ENCODE results near the gene NFIA. TPM values are rescaled to one million over a fixed set of nuclear protein-coding genes. Genes with fewer than 3 reads are reported as not detected.

NFIA gene
- total and polyA plus RNA-seq, 7 donors: 4.0 to 42.7 (median 30.6) TPM

DNA sequence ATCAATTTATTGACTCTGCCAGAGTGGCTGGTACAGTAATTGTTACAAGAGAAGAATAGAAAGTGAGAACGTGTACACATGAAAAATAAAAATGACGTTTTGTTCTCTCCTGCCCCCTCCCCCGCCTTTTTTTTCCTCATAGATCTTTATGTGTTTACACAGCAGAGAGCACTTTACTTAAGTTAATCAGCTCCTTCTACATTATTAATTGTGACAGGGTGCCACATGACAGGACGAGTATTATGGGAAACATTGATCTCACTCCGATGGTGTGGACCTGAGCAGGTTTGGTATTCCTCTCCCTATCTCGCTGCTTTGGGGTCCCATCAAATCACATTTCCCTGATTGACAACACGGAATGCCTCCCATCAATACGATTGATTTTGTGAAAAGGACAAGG, 356.9 kb downstream of the NFIA start:
- 84 to 90% (median 84%) methylated on average over 8 of the region's 8 CpGs for WGBS, 3 donors
- Histone ChIP-seq H3K27me3 (ENCODE audit: insufficient read depth in 3 of 3, low read length in 2 of 3) (no peaks in the 10 kb centered on the region), H3K27ac (no peak overlapping the region), H3K36me3 (ENCODE audit: insufficient read depth in 1 of 2, low read depth in 1 of 2) (no peaks in the 10 kb centered on the region), H3K4me1 (peaks cover 4% of the 10 kb centered on the region), H3K9me3 (no peaks in the 10 kb centered on the region), H3K4me3 (no peak overlapping the region)
- TF ChIP-seq, protein P1, sequence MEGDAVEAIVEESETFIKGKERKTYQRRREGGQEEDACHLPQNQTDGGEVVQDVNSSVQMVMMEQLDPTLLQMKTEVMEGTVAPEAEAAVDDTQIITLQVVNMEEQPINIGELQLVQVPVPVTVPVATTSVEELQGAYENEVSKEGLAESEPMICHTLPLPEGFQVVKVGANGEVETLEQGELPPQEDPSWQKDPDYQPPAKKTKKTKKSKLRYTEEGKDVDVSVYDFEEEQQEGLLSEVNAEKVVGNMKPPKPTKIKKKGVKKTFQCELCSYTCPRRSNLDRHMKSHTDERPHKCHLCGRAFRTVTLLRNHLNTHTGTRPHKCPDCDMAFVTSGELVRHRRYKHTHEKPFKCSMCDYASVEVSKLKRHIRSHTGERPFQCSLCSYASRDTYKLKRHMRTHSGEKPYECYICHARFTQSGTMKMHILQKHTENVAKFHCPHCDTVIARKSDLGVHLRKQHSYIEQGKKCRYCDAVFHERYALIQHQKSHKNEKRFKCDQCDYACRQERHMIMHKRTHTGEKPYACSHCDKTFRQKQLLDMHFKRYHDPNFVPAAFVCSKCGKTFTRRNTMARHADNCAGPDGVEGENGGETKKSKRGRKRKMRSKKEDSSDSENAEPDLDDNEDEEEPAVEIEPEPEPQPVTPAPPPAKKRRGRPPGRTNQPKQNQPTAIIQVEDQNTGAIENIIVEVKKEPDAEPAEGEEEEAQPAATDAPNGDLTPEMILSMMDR (IDR thresholded peaks at IDR 0.05): no peak
- ATAC-seq (no peak), DNase-seq (no peak)
- intact Hi-C loops (cut with DNase I): loop anchor here in 1 of 2 donors (5.0 kb wide), 1 partner anchor 37 kb away; no protein-coding TSS in a partner anchor

DNA sequence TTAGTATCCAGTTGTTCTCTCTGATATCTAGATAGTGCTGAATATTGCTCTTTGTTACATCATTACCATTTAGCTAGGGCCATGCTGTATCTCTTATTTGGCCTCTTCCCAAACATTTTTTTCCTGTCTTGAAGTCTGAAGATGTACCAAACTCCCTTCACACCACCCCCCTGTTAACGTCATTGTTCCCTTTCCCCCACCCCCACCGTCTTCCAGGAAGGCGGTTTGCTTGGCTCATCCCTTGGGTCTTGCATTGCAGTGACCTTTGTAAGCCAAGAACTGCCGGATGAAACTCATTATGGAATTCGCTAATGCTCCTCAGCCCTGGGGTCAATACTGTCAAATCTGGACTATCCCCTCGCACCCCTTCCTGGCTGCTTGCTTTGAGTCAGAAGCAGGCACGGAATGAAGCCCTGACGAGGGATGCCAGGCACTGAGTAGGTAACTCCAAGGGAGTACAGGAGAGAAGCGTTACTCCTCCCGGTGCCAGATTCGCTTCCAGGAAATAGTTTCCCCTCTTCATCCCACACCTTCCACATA, 359.4 kb downstream of the NFIA start:
- intact Hi-C loops (cut with DNase I): loop anchor here in 1 of 2 donors (10.0 kb wide), 1 partner anchor 207 kb away; no protein-coding TSS in a partner anchor

DNA sequence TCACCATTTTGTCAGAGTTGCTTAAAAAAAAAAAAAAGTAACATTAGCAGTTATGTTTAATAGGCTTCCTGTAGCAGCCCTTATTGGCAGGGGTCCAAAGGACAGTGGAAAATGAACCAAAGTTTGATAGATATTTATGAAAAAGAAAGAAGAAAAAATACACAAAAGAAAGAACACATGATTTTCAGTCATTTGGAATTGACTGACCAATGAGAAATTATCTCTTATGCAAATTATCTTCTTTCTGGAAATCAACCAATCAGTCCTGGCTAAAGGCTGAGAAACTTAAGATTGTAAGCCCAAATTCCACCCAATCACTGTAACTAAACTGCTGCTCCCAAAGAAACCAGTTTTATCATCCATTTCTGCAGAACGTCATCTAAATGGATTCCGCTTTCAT, 360.2 kb downstream of the NFIA start:
- WGBS, 3 donors: 91 to 93% (median 92%) methylated on average over 2 of the region's 2 CpGs
- no peak for ATAC-seq
- intact Hi-C loops (cut with DNase I): loop anchor here in 1 of 2 donors (10.0 kb wide), 1 partner anchor 208 kb away; no protein-coding TSS in a partner anchor
- no peaks in the 10 kb centered on the region for H3K27me3 ChIP-seq (ENCODE audit: insufficient read depth in 3 of 3, low read length in 2 of 3)
- H3K9me3 ChIP-seq: no peaks in the 10 kb centered on the region
- H3K27ac ChIP-seq: no peak overlapping the region
- H3K4me3 ChIP-seq: no peak overlapping the region
- DNase-seq: no peak
- no peaks in the 10 kb centered on the region for H3K36me3 ChIP-seq (ENCODE audit: insufficient read depth in 1 of 2, low read depth in 1 of 2)
- peaks cover 21% of the 10 kb centered on the region for H3K4me1 ChIP-seq
- TF ChIP-seq, protein P1 (IDR thresholded peaks at IDR 0.05): no peak

More for the DNA sequence above, 359.4 kb downstream of the NFIA start:
- peak; percentile 42 to 78 (median 66) for ATAC-seq
- Histone ChIP-seq H3K27ac (peak overlapping the region; percentile 34), H3K9me3 (no peaks in the 10 kb centered on the region), H3K36me3 (ENCODE audit: insufficient read depth in 1 of 2, low read depth in 1 of 2) (no peaks in the 10 kb centered on the region), H3K27me3 (ENCODE audit: insufficient read depth in 3 of 3, low read length in 2 of 3) (no peaks in the 10 kb centered on the region), H3K4me1 (peaks cover 14% of the 10 kb centered on the region), H3K4me3 (no peak overlapping the region)
- 49 to 61% (median 54%) methylated on average over 11 of the region's 11 CpGs for WGBS, 3 donors
- TF ChIP-seq, protein P1 (IDR thresholded peaks at IDR 0.05): no peak
- peak; percentile 51 to 65 for DNase-seq

DNA sequence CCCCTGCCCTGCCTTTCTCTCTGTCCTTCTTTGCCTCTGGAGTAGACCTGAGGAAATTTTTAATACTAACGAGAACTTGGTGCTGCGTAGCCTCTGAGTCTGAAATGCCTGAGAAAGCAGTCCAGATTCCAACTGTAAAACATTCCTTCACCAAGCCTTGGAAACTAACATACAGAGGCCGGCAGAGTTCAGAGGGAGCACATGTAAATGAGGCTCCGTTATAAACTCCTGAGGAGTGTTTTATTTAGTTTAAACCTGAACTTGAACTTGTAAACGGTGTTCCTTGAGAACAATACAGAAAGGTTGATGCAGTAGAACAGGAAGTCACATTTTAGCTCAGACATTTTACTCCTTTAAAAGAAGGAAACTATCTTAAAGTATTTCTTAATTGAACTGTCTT, 361.9 kb downstream of the NFIA start:
- H3K4me3 ChIP-seq: no peak overlapping the region
- H3K27me3 ChIP-seq (ENCODE audit: insufficient read depth in 3 of 3, low read length in 2 of 3): no peaks in the 10 kb centered on the region
- DNase-seq (no peak), ATAC-seq (no peak)
- peaks cover 35% of the 10 kb centered on the region for H3K4me1 ChIP-seq
- 59 to 67% (median 63%) methylated on average over 5 of the region's 5 CpGs for WGBS, 3 donors
- intact Hi-C loops (cut with DNase I): loop anchor here in 1 of 2 donors (10.0 kb wide), 1 partner anchor 209 kb away; no protein-coding TSS in a partner anchor
- TF ChIP-seq, protein P1 (IDR thresholded peaks at IDR 0.05): no peak
- no peak overlapping the region for H3K27ac ChIP-seq
- no peaks in the 10 kb centered on the region for H3K36me3 ChIP-seq (ENCODE audit: insufficient read depth in 1 of 2, low read depth in 1 of 2)
- no peaks in the 10 kb centered on the region for H3K9me3 ChIP-seq

Data from psoas muscle (tissue), 8 donors.